HEK293T (cell line): ENCODE data around the gene ANKDD1B.

ENCODE experiments used
- CTCF ChIA-PET: fragments of 350-600 bp; formaldehyde crosslinking; extraction: SDS; loops from one replicate; lab custom pipeline; 2021; ENCODE audit warnings: antibody characterized with exemption, inconsistent platforms; lab: Yijun Ruan, JAX
- POLR2A ChIA-PET: fragments of 350-600 bp; formaldehyde crosslinking; extraction: SDS; loops from one replicate; lab custom pipeline; 2020; ENCODE audit warnings: antibody characterized with exemption, inconsistent platforms; lab: Yijun Ruan, JAX
- DNase-seq: peaks from one replicate; pipeline ENCODE4 v3.0.0; 2012; ENCODE audit warnings: mixed read lengths; ENCODE audit errors: extremely low spot score
- ARNT ChIP-seq: fragments of 450-650 bp; IDR thresholded peaks from 2 replicates; pipeline ENCODE4 v1.6.1; 2017; ENCODE audit warnings: mild to moderate bottlenecking
- BHLHE40 ChIP-seq: fragments of 450-650 bp; IDR thresholded peaks from 2 replicates; pipeline ENCODE4 v1.6.1; 2016; ENCODE audit warnings: mild to moderate bottlenecking, moderate library complexity, borderline replicate concordance
- CTBP1 ChIP-seq: fragments of 450-650 bp; IDR thresholded peaks from 2 replicates; pipeline ENCODE4 v1.6.1; 2016; ENCODE audit warnings: borderline replicate concordance
- ELF4 ChIP-seq: fragments of 450-650 bp; IDR thresholded peaks from 2 replicates; pipeline ENCODE4 v1.6.1; 2017; ENCODE audit warnings: antibody characterized with exemption
- FOXA1 ChIP-seq: fragments of 450-650 bp; IDR thresholded peaks from 2 replicates; pipeline ENCODE4 v1.6.1; 2016; ENCODE audit warnings: mild to moderate bottlenecking
- FOXK2 ChIP-seq: fragments of 450-650 bp; IDR thresholded peaks from 2 replicates; pipeline ENCODE4 v1.6.1; 2016; ENCODE audit warnings: mild to moderate bottlenecking
- FOXM1 ChIP-seq: fragments of 450-650 bp; IDR thresholded peaks from 2 replicates; pipeline ENCODE4 v1.6.1; 2017; ENCODE audit warnings: mild to moderate bottlenecking, borderline replicate concordance
- HDGF ChIP-seq: fragments of 450-650 bp; IDR thresholded peaks from 2 replicates; pipeline ENCODE4 v1.6.1; 2017; ENCODE audit warnings: antibody characterized with exemption, borderline replicate concordance
- L3MBTL2 ChIP-seq: fragments of 450-650 bp; conservative IDR thresholded peaks from 2 replicates; pipeline ENCODE4 v1.6.1; 2016; ENCODE audit warnings: mild to moderate bottlenecking
- LEF1 ChIP-seq: fragments of 450-650 bp; IDR thresholded peaks from 2 replicates; pipeline ENCODE4 v1.6.1; 2017; ENCODE audit warnings: mild to moderate bottlenecking, borderline replicate concordance
- NFRKB ChIP-seq: fragments of 450-650 bp; IDR thresholded peaks from 2 replicates; pipeline ENCODE4 v1.6.1; 2016; ENCODE audit warnings: mild to moderate bottlenecking, moderate library complexity
- SP1 ChIP-seq: fragments of 450-650 bp; IDR thresholded peaks from 2 replicates; pipeline ENCODE4 v1.6.1; 2017
- SUZ12 ChIP-seq: fragments of 450-650 bp; IDR thresholded peaks from 2 replicates; pipeline ENCODE4 v1.6.1; 2016; ENCODE audit warnings: mild to moderate bottlenecking
- TARDBP ChIP-seq: fragments of 450-650 bp; IDR thresholded peaks from 2 replicates; pipeline ENCODE4 v1.6.1; 2016
- ZNF384 ChIP-seq: fragments of 450-650 bp; IDR thresholded peaks from 2 replicates; pipeline ENCODE4 v1.6.1; 2016
- TF ChIP-seq, protein P1 (sequence below): fragments of 450-650 bp; IDR thresholded peaks from 2 replicates; pipeline ENCODE4 v1.6.1; 2016

The ANKDD1B gene

DNA sequence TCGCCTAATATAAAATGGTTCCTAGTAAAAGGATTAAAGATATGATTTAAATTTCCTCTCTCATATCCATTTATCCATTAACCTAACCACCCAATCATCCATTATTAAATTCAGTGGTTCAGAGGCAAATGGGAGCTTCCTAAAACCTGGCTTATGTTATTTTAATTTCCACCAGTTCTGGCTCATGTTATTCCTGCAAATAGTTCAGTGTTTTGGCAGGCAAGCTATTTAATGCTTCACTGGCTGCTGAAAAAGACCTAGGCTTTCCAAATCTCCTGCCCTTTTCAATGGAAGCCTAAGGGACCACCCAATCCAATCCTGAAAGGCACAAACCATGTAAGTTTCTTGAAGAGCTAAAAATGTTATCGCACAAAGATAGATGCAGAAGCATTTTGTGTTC, 53.7 kb downstream of the ANKDD1B start:
- POLR2A ChIA-PET = no interaction called here
- CTCF ChIA-PET = no interaction called here
- no peak for DNase-seq
- TF ChIP-seq, protein P1, sequence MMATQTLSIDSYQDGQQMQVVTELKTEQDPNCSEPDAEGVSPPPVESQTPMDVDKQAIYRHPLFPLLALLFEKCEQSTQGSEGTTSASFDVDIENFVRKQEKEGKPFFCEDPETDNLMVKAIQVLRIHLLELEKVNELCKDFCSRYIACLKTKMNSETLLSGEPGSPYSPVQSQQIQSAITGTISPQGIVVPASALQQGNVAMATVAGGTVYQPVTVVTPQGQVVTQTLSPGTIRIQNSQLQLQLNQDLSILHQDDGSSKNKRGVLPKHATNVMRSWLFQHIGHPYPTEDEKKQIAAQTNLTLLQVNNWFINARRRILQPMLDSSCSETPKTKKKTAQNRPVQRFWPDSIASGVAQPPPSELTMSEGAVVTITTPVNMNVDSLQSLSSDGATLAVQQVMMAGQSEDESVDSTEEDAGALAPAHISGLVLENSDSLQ = no peak
- TF ChIP-seq ZNF384 = no peak
- TF ChIP-seq ARNT = no peak
- TF ChIP-seq FOXM1 = no peak
- no peak for TF ChIP-seq BHLHE40
- TF ChIP-seq SUZ12 = no peak
- TF ChIP-seq L3MBTL2 = no peak
- TF ChIP-seq FOXK2 = no peak
- TF ChIP-seq TARDBP = no peak
- no peak for TF ChIP-seq ELF4
- no peak for TF ChIP-seq LEF1
- TF ChIP-seq HDGF = no peak
- no peak for TF ChIP-seq CTBP1
- no peak for TF ChIP-seq SP1
- TF ChIP-seq NFRKB = no peak
- TF ChIP-seq FOXA1 = no peak

DNA sequence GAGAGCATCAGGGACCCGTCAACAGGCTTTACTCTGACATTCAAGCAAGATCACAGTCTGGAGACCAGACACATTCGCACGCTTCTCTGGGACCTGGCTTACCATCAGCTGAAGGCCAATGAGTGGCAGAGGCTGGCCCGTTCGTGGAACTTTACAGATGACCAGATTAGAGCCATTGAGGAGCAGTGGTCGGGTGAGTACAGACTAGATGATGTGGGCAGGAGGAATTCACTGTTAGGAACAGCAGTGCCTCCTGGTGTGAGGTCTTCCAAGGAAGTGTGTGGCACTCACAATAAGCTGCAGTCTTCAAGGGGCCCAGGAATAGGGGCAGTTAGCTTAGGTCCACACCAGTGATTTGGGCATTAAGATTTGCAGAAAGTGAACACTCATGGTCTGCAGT, 55.5 kb downstream of the ANKDD1B start:
- CTCF ChIA-PET = no interaction called here
- no peak for TF ChIP-seq FOXA1
- no peak for TF ChIP-seq ARNT
- no peak for TF ChIP-seq L3MBTL2
- no peak for TF ChIP-seq FOXM1
- no peak for TF ChIP-seq HDGF
- TF ChIP-seq SUZ12 = no peak
- no peak for TF ChIP-seq ELF4
- no peak for TF ChIP-seq SP1
- no peak for TF ChIP-seq BHLHE40
- TF ChIP-seq LEF1 = no peak
- no peak for TF ChIP-seq ZNF384
- TF ChIP-seq NFRKB = no peak
- no peak for TF ChIP-seq TARDBP
- no peak for TF ChIP-seq FOXK2
- TF ChIP-seq CTBP1 = no peak
- DNase-seq = no peak
- POLR2A ChIA-PET = no interaction called here

DNA sequence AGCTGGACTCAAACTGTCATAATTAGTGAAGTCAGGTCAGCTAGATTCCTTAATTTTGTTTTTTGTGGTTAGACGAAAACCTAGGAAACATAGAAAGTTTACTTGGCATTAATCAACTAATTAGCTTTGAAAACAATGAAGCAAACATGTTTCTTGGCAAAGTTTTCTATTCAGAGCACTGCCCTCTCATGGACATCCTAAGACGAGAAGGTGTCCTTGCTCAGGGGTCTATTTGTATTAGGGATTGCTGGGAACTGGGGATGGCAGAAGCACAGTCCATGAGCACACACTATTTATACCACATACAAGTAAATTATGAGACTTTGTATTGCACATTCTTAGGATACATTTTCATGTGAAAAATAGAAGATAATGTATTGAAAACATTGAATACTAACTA, 56.3 kb downstream of the ANKDD1B start:
- no peak for DNase-seq
- POLR2A ChIA-PET = no interaction called here

DNA sequence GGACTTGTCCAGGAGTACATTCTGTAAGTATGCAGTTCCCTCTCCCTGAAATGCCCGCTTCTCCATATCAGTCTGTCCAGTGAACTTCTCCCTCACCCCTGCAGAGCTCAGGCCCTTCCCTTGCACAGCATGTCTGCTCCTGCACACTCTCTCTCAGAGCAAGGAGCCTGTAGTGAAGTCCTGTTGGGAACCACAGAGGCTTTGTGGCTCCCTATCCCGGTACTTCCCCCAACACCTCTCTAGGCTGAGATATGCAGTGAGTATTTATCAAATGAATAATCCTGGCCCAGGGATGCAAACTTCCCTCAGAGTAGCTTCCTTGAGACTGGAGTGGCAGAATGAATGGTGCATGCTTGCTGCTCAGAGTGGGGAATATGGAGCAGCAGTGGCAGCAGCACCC, 57.2 kb downstream of the ANKDD1B start:
- TF ChIP-seq BHLHE40 (no peak), ELF4 (no peak), ZNF384 (no peak), ARNT (no peak), HDGF (no peak), L3MBTL2 (no peak), FOXM1 (no peak), TARDBP (no peak), SUZ12 (no peak), FOXK2 (no peak), CTBP1 (no peak)
- TF ChIP-seq, protein P1 = no peak
- POLR2A ChIA-PET = no interaction called here
- DNase-seq = no peak
- CTCF ChIA-PET = interaction anchor here (1.7 kb wide), 1 partner anchor 12 kb away, joined by 4 read pairs; no protein-coding TSS in a partner anchor

More for the DNA sequence above, 56.3 kb downstream of the ANKDD1B start:
- TF ChIP-seq FOXM1 (no peak), L3MBTL2 (no peak), ZNF384 (no peak), HDGF (no peak), BHLHE40 (no peak), FOXA1 (no peak), FOXK2 (no peak), SP1 (no peak), SUZ12 (no peak), LEF1 (no peak), ELF4 (no peak), TARDBP (no peak), ARNT (no peak), CTBP1 (no peak), NFRKB (no peak)
- TF ChIP-seq, protein P1 = no peak
- CTCF ChIA-PET = no interaction called here

DNA sequence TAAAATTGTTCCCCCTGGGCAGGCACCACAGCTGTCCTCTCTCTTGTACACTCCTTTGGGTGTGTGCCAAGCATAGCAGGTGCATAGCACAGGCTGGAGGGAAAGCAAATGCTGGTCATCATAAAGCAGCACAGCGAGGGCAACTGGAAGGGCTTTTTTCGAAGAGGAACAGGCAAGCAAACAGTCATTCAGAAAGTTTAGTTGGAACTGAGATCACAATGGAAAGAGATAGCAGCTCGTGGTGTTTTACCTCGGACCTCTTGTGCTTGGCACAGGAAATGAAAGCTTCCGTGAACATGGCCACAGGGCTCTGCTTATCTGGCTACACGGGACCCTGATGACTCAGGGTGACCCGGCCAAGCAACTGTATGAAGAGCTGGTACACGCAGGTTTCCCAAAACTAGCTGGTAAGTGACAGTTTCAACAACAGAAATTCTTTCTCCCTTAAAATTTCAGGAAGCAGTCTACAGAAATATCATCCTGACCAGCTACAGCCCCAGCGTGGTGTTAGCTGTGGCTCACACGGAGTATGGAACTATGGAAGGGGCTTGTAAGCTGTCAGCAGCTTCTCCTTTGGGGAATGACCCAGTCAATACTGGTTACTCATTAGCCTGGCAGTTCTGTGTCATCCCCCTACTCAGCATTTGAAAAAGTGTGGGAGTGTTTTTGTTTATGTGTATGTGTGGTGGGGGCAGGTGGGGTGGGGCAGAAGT, 57.9 kb downstream of the ANKDD1B start:
- DNase-seq = no peak
- TF ChIP-seq NFRKB (no peak), LEF1 (no peak), HDGF (no peak), CTBP1 (no peak), FOXM1 (no peak), BHLHE40 (no peak), TARDBP (no peak)
- CTCF ChIA-PET = interaction anchor here (1.7 kb wide), 1 partner anchor 12 kb away, joined by 4 read pairs; no protein-coding TSS in a partner anchor
- POLR2A ChIA-PET = interaction anchor here (0.8 to 0.9 kb wide), 2 partner anchors 13 to 332 kb away, joined by 3 to 4 read pairs; no protein-coding TSS in a partner anchor

DNA sequence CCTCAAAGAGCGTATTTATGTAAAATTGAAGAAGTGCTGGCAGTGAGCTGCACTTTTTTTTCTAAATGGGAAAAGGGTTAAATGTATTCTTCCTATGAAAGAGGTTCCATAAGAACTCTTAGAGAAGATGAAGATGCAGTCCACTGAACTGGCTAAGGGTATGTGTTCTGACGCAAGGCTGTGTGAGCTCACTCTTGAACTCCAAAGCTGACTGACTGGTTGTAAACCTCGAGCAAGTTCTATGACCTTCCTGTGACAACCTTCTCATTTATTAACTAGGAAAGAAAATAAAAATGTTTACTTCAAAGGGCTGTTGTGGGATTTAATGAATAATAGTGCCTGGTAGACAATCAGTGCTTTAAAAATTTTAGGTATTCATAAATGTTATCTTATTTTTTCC, 59.3 kb downstream of the ANKDD1B start:
- TF ChIP-seq BHLHE40 (no peak), SUZ12 (no peak), LEF1 (no peak), FOXM1 (no peak), NFRKB (no peak), ELF4 (no peak), HDGF (no peak), FOXK2 (no peak), SP1 (no peak)
- ChIA-PET CTCF (no interaction called here), POLR2A (no interaction called here)
- no peak for DNase-seq
